ENCODE data around the gene SCNN1G. TPM values are rescaled to one million over a fixed set of nuclear protein-coding genes. Genes with fewer than 3 reads are reported as not detected.

SCNN1G gene
- total and polyA plus RNA-seq, 2 donors (not counting 3 experiments of a cell fraction or from before 2014, with no cell fraction given), result not detected

GRCh38 chr16:23245268-23245667, 62.7 kb downstream of the SCNN1G start:
- Histone ChIP-seq H3K4me2 (ENCODE audit: insufficient read depth, low read length) (no peak overlapping the region), H3K79me2 (ENCODE audit: control insufficient read depth, insufficient read depth, low read length) (no peaks in the 10 kb centered on the region), H4K20me1 (replicated peaks; ENCODE audit: control insufficient read depth, extremely low read depth, insufficient read depth, low read length) (no peaks in the 10 kb centered on the region), H3K4me1 (ENCODE audit: control insufficient read depth, extremely low read depth, insufficient read depth, low read length) (no peaks in the 10 kb centered on the region), H3K27ac (ENCODE audit: insufficient read depth, low read depth, low read length) (no peak overlapping the region), H3K4me3 (replicated peaks in 1 of 3; ENCODE audit: insufficient read depth in 1 of 3, low read depth in 1 of 3, low read length in 3 of 3) (no peak overlapping the region), H2AFZ (ENCODE audit: low read depth, low read length) (no peak overlapping the region), H3K9me3 (replicated peaks; ENCODE audit: control insufficient read depth, insufficient read depth, low read length) (no peaks in the 10 kb centered on the region), H3K36me3 (ENCODE audit: control insufficient read depth in 2 of 2, extremely low read depth in 1 of 2, insufficient read depth in 2 of 2, low read length in 2 of 2) (no peaks in the 10 kb centered on the region), H3K9ac (replicated peaks; ENCODE audit: extremely low read depth, insufficient read depth, low read length) (no peak overlapping the region), H3K27me3 (ENCODE audit: control insufficient read depth in 2 of 2, insufficient read depth in 2 of 2, low read length in 2 of 2) (no peaks in the 10 kb centered on the region), H3K9me1 (replicated peaks; ENCODE audit: control insufficient read depth, extremely low read depth, insufficient read depth, low read length) (no peaks in the 10 kb centered on the region)
- DNase-seq (ENCODE audit: low read depth, low spot score) (no peak), FAIRE-seq (no peak)
- ChIA-PET CTCF (no interaction called here), POLR2A (no interaction called here)
- dilution Hi-C loops (cut with MboI; ENCODE audit: extremely low pct_ligation_motif_present, low sequenced_read_pairs), result no loop called here
- TF ChIP-seq MAX (IDR thresholded peaks at IDR 0.05; ENCODE audit: insufficient read depth, insufficient read length) (no peak), POLR2A (IDR thresholded peaks at IDR 0.05; ENCODE audit: low read depth, low read length) (no peak), MYC (IDR thresholded peaks at IDR 0.05; ENCODE audit: low read depth, low read length) (no peak), FOS (IDR thresholded peaks at IDR 0.05; ENCODE audit: borderline replicate concordance, insufficient read depth, low read length) (no peak), CTCF (IDR thresholded peaks at IDR 0.05; ENCODE audit: extremely low read depth in 1 of 2, insufficient read depth in 1 of 2, low read depth in 1 of 2, low read length in 2 of 2) (no peak), POLR2AphosphoS5 (IDR thresholded peaks at IDR 0.05; ENCODE audit: insufficient read depth, low read depth, low read length) (no peak), EZH2 (IDR thresholded peaks at IDR 0.05; ENCODE audit: borderline replicate concordance, low read depth, low read length, severe bottlenecking) (no peak), JUN (IDR thresholded peaks at IDR 0.05; ENCODE audit: borderline replicate concordance, insufficient read depth, insufficient read length, low read depth) (no peak), GATA2 (IDR thresholded peaks at IDR 0.05; ENCODE audit: insufficient read depth, insufficient read length, low read depth, low read length) (no peak)
- no TSS peak for BruUV-seq (replicated peaks)
- intact Hi-C loops (cut with micrococcal nuclease), result no loop called here
